ENCODE data around the gene MCEMP1.

Gene MCEMP1

GRCh38 chr19:7670790-7671189, 6.1 kb upstream of the MCEMP1 start:
- no peak for DNase-seq (ENCODE audit: low read depth, low spot score)

GRCh38 chr19:7672522-7672921, 4.4 kb upstream of the MCEMP1 start:
- no peak for DNase-seq (ENCODE audit: low read depth, low spot score)

- no peak for DNase-seq (ENCODE audit: low read depth, low spot score)
These were observed 2.6 kb upstream of the MCEMP1 start for GRCh38 chr19:7674010-7675005.

GRCh38 chr19:7676376-7676775, 514 bp upstream of the MCEMP1 start:
- DNase-seq (ENCODE audit: low read depth, low spot score): no peak

GRCh38 chr19:7677669-7678311, 900 bp downstream of the MCEMP1 start:
- DNase-seq (ENCODE audit: low read depth, low spot score): no peak

- no peak for DNase-seq (ENCODE audit: low read depth, low spot score)
These were observed 2.3 kb downstream of the MCEMP1 start for GRCh38 chr19:7678971-7679751.

- no peak for DNase-seq (ENCODE audit: low read depth, low spot score)
These were observed 3.1 kb downstream of the MCEMP1 start for GRCh38 chr19:7679771-7680605.

- DNase-seq (ENCODE audit: low read depth, low spot score): no peak
These were observed 3.9 kb downstream of the MCEMP1 start, which contains the start of gene TRAPPC5 for GRCh38 chr19:7680606-7681339. Gene TRAPPC5, plus strand, starts transcription at chr19:7680833. Its CDS starts 1,421 bp downstream, at chr19:7682254.

- DNase-seq (ENCODE audit: low read depth, low spot score): no peak
These were observed 4.7 kb downstream of the MCEMP1 start for GRCh38 chr19:7681340-7682174.

GRCh38 chr19:7682175-7682855, 5.4 kb downstream of the MCEMP1 start:
- DNase-seq (ENCODE audit: low read depth, low spot score): no peak

- DNase-seq (ENCODE audit: low read depth, low spot score): no peak
These were observed 8.9 kb downstream of the MCEMP1 start for GRCh38 chr19:7685546-7686445.

- no peak for DNase-seq (ENCODE audit: low read depth, low spot score)
These were observed 10.3 kb downstream of the MCEMP1 start for GRCh38 chr19:7687177-7687576.

GRCh38 chr19:7689165-7689564, 12.3 kb downstream of the MCEMP1 start:
- no peak for DNase-seq (ENCODE audit: low read depth, low spot score)

GRCh38 chr19:7690779-7691258, 13.9 kb downstream of the MCEMP1 start:
- DNase-seq (ENCODE audit: low read depth, low spot score): no peak

GRCh38 chr19:7691497-7691896, 14.6 kb downstream of the MCEMP1 start:
- DNase-seq (ENCODE audit: low read depth, low spot score): no peak

- DNase-seq (ENCODE audit: low read depth, low spot score): no peak
These were observed 15.7 kb downstream of the MCEMP1 start for GRCh38 chr19:7692417-7693088.

- no peak for DNase-seq (ENCODE audit: low read depth, low spot score)
These were observed 17.6 kb downstream of the MCEMP1 start for GRCh38 chr19:7694499-7694898.
